Endodermal cell (in vitro differentiated cells): ENCODE results near the gene GPATCH8. TPM values are rescaled to one million over a fixed set of nuclear protein-coding genes. Genes with fewer than 3 reads are reported as not detected.

Experiments
- DNase-seq: peaks from one replicate; pipeline ENCODE4 v3.0.0-alpha.2; 2017
- H3K27ac ChIP-seq: 2 replicates; pipeline ENCODE4 v1.5.1; 2013; ENCODE audit warnings: mild to moderate bottlenecking, low read depth, low read length, moderate library complexity
- H3K27me3 ChIP-seq: 2 replicates; pipeline ENCODE4 v1.6.1; 2013; ENCODE audit warnings: mild to moderate bottlenecking, low read length, moderate library complexity; ENCODE audit not compliant: insufficient read depth, control insufficient read depth, poor library complexity, severe bottlenecking
- H3K36me3 ChIP-seq: 2 replicates; pipeline ENCODE4 v1.7.0; 2013; ENCODE audit warnings: mild to moderate bottlenecking, low read length, moderate library complexity; ENCODE audit not compliant: control insufficient read depth, insufficient read depth
- H3K4me1 ChIP-seq: one replicate; pipeline ENCODE4 v1.7.0; 2013; ENCODE audit warnings: low read length; ENCODE audit not compliant: control insufficient read depth, insufficient read depth
- H3K4me3 ChIP-seq: 2 replicates; pipeline ENCODE4 v1.5.1; 2013; ENCODE audit warnings: mild to moderate bottlenecking, low read length, moderate library complexity
- H3K9ac ChIP-seq: 2 replicates; pipeline ENCODE4 v1.6.1; 2013; ENCODE audit warnings: mild to moderate bottlenecking, low read length, moderate library complexity; ENCODE audit not compliant: poor library complexity, severe bottlenecking; ENCODE audit errors: extremely low read depth
- H3K9me3 ChIP-seq: 2 replicates; pipeline ENCODE4 v1.6.1; 2013; ENCODE audit warnings: mild to moderate bottlenecking, low read length, moderate library complexity; ENCODE audit not compliant: control insufficient read depth
- H3K27ac Mint-ChIP-seq: 2 replicates; pipeline ENCODE4 v1.8.0; 2020; ENCODE audit warnings: mixed read lengths
- H3K27me3 Mint-ChIP-seq: 2 replicates; pipeline ENCODE4 v1.8.0; 2021; ENCODE audit warnings: mild to moderate bottlenecking, mixed read lengths; ENCODE audit not compliant: insufficient read depth
- H3K36me3 Mint-ChIP-seq: 2 replicates; pipeline ENCODE4 v1.8.0; 2020; ENCODE audit warnings: low read depth, mixed read lengths
- H3K4me1 Mint-ChIP-seq: 2 replicates; pipeline ENCODE4 v1.8.0; 2020; ENCODE audit warnings: mixed read lengths
- H3K4me3 Mint-ChIP-seq: 2 replicates; pipeline ENCODE4 v1.8.0; 2020; ENCODE audit warnings: mild to moderate bottlenecking, moderate library complexity, mixed read lengths
- H3K9me3 Mint-ChIP-seq: 2 replicates; pipeline ENCODE4 v1.8.0; 2020; ENCODE audit warnings: mild to moderate bottlenecking, mixed read lengths
- CTCF ChIP-seq: fragments of 200-600 bp; sonication (generic); conservative IDR thresholded peaks from 2 replicates; pipeline ENCODE4 v1.5.0; 2021; ENCODE audit warnings: antibody characterized with exemption, mild to moderate bottlenecking
- WGBS, 2 experiments: methylation state at CpG; one replicate each; pipeline versions ENCODE4 v1.1.5 to v1.1.7; 2013; ENCODE audit warnings: missing lambda C conversion rate in 2 of 2, mixed read lengths in 1 of 2; ENCODE audit not compliant: insufficient coverage in 1 of 2, insufficient read length in 1 of 2; 5-methylcytosine and 5-hydroxymethylcytosine counted together
- total RNA-seq, 2 donors: library from RNA; stranded (reverse); fragmentation: NEBNext Ultra II Directional in 1 of 2; extraction: Animal tissue kit (Norgen Biotek cat#: 25700) in 1 of 2; gene quantifications; 2 replicates in 1 of 2; 3 replicates in 1 of 2; pipeline ENCODE4 v1.2.1, GENCODE V29; 2021

The GPATCH8 gene
- total RNA-seq, 2 donors from 2014 or later, result 49.9 to 55.2 TPM

- peak; percentile 82 for DNase-seq
- Histone ChIP-seq H3K4me1 (peaks cover 20% of the 10 kb centered on the region), H3K27ac (peak overlapping the region; percentile 57), H3K9ac (peak overlapping the region; percentile 87), H3K36me3 (peaks cover 18% of the 10 kb centered on the region), H3K9me3 (no peaks in the 10 kb centered on the region), H3K27me3 (peaks cover 5% of the 10 kb centered on the region), H3K4me3 (peak overlapping the region; percentile 87)
- peaks cover 36% of the 10 kb centered on the region for H3K27me3 Mint-ChIP-seq
- peaks cover 12% of the 10 kb centered on the region for H3K36me3 Mint-ChIP-seq
- H3K4me3 Mint-ChIP-seq, result peak overlapping the region; percentile 73
- 0% methylated on average over 4 to 45 of the region's 45 CpGs for WGBS, 2 experiments
- H3K4me1 Mint-ChIP-seq, result peaks cover 16% of the 10 kb centered on the region
- no peaks in the 10 kb centered on the region for H3K9me3 Mint-ChIP-seq
- TF ChIP-seq CTCF, result no peak
- peak overlapping the region; percentile 79 for H3K27ac Mint-ChIP-seq
These were observed 140.1 kb downstream of the GPATCH8 start for GRCh38 chr17:44362949-44363612.

GRCh38 chr17:44362459-44362948, 140.7 kb downstream of the GPATCH8 start:
- TF ChIP-seq CTCF, result no peak
- Histone ChIP-seq H3K9ac (peak overlapping the region; percentile 87), H3K4me1 (peaks cover 20% of the 10 kb centered on the region), H3K36me3 (peaks cover 23% of the 10 kb centered on the region), H3K27me3 (peaks cover 5% of the 10 kb centered on the region), H3K4me3 (peak overlapping the region; percentile 87), H3K9me3 (no peaks in the 10 kb centered on the region), H3K27ac (no peak overlapping the region)
- H3K4me1 Mint-ChIP-seq, result peaks cover 16% of the 10 kb centered on the region
- H3K4me3 Mint-ChIP-seq, result peak overlapping the region; percentile 73
- H3K36me3 Mint-ChIP-seq, result peaks cover 12% of the 10 kb centered on the region
- H3K9me3 Mint-ChIP-seq, result no peaks in the 10 kb centered on the region
- 16 to 20% methylated on average over 1 to 6 of the region's 11 CpGs for WGBS, 2 experiments
- H3K27me3 Mint-ChIP-seq, result peaks cover 35% of the 10 kb centered on the region
- DNase-seq, result peak; percentile 70
- H3K27ac Mint-ChIP-seq, result no peak overlapping the region

- TF ChIP-seq CTCF, result no peak
- Mint-ChIP-seq H3K4me3 (peak overlapping the region; percentile 73), H3K9me3 (no peaks in the 10 kb centered on the region), H3K27ac (no peak overlapping the region), H3K27me3 (peaks cover 27% of the 10 kb centered on the region), H3K4me1 (peaks cover 16% of the 10 kb centered on the region), H3K36me3 (peaks cover 12% of the 10 kb centered on the region)
- peak; percentile 82 for DNase-seq
- Histone ChIP-seq H3K9ac (no peak overlapping the region), H3K27me3 (peaks cover 5% of the 10 kb centered on the region), H3K4me1 (peaks cover 20% of the 10 kb centered on the region), H3K27ac (no peak overlapping the region), H3K4me3 (peak overlapping the region; percentile 87), H3K9me3 (no peaks in the 10 kb centered on the region), H3K36me3 (peaks cover 23% of the 10 kb centered on the region)
- WGBS, 2 experiments, result 74 to 79% methylated on average over 3 to 11 of the region's 11 CpGs
These were observed 141.6 kb downstream of the GPATCH8 start for GRCh38 chr17:44361292-44362260.
